Measurements from ENCODE around the gene COL3A1.

COL3A1 gene

DNA sequence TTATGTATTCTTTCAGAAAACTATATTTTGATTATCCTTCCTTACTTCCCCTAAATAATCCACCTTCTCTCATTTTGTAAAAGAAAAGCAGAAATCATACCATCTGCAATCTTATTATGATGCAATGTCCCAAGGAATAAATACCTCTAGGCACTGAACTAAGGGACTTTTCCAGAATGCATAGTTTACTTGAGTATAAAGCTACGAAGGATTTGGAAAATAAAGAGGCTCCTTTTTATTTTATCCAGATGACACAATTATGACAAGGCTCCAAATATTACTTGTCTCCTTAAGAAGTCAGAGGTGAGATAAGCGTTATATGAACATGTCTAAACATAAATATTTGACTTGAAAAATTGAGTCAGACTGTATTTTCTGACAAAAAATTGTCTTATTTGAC lies 72.1 kb downstream of the COL3A1 start:
- Histone ChIP-seq H3K36me3 (ENCODE audit: insufficient read depth, low read length) (no peaks in the 10 kb centered on the region), H3K79me2 (ENCODE audit: insufficient read depth, low read length) (no peaks in the 10 kb centered on the region), H3K4me2 (ENCODE audit: low read depth, low read length, poor library complexity, severe bottlenecking) (no peak overlapping the region), H2AFZ (ENCODE audit: low read length) (no peak overlapping the region), H3K4me3 (ENCODE audit: low read length, poor library complexity, severe bottlenecking) (no peak overlapping the region), H3K27me3 (ENCODE audit: insufficient read depth, low read length, poor library complexity, severe bottlenecking) (no peaks in the 10 kb centered on the region), H4K20me1 (ENCODE audit: insufficient read depth, low read length, poor library complexity, severe bottlenecking) (no peaks in the 10 kb centered on the region), H3K4me1 (ENCODE audit: insufficient read depth, low read length, poor library complexity, severe bottlenecking) (no peaks in the 10 kb centered on the region), H3K9me3 (ENCODE audit: insufficient read depth, low read depth, low read length) (no peaks in the 10 kb centered on the region), H3K9me2 (replicated peaks; ENCODE audit: low read depth, low read length) (no peaks in the 10 kb centered on the region), H3F3A (ENCODE audit: low read depth) (no peaks in the 10 kb centered on the region), H3K9ac (ENCODE audit: low read depth, low read length, poor library complexity, severe bottlenecking) (no peak overlapping the region)
- no peak for TF ChIP-seq EZH2phosphoT487 (IDR thresholded peaks at IDR 0.05; ENCODE audit: borderline replicate concordance)
- TF ChIP-seq, protein P1, sequence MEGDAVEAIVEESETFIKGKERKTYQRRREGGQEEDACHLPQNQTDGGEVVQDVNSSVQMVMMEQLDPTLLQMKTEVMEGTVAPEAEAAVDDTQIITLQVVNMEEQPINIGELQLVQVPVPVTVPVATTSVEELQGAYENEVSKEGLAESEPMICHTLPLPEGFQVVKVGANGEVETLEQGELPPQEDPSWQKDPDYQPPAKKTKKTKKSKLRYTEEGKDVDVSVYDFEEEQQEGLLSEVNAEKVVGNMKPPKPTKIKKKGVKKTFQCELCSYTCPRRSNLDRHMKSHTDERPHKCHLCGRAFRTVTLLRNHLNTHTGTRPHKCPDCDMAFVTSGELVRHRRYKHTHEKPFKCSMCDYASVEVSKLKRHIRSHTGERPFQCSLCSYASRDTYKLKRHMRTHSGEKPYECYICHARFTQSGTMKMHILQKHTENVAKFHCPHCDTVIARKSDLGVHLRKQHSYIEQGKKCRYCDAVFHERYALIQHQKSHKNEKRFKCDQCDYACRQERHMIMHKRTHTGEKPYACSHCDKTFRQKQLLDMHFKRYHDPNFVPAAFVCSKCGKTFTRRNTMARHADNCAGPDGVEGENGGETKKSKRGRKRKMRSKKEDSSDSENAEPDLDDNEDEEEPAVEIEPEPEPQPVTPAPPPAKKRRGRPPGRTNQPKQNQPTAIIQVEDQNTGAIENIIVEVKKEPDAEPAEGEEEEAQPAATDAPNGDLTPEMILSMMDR (conservative IDR thresholded peaks at IDR 0.05; ENCODE audit: low read length), result no peak

DNA sequence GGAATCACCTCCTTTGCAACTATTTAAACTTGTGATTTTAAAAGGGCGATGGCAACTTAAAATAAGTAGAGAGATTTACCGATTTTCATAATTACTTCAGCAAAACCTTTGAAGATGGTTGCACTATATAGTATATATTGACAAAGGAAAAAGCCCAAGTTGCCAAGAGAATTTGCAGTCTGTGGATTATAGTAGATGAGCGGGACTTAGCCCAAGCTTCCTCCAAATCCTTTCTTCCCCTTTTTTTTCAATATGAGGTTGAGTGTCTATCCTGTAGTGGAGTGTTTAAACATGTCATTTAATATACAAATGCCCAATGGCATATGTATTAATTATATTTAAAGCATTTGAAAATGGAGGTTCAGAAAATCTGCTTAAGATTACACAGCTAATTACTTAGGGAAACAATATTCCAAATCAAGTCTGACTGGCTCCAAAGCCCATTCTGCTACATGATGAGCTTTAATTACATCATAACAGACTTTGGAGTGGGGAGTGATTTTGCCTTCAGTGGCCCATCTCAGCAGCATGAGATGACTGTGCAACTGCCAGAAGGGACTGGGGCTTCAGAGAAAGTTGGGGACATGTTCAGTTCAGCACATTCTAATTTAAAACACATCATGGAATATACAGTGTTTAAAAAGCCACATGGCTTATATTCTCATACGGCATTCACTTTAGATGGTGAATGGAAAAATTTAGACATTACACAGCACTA lies 73.2 kb downstream of the COL3A1 start:
- Histone ChIP-seq H3K79me2 (ENCODE audit: insufficient read depth, low read length) (no peaks in the 10 kb centered on the region), H3F3A (ENCODE audit: low read depth) (no peaks in the 10 kb centered on the region), H3K4me1 (ENCODE audit: insufficient read depth, low read length, poor library complexity, severe bottlenecking) (no peaks in the 10 kb centered on the region), H3K9me3 (ENCODE audit: insufficient read depth, low read depth, low read length) (no peaks in the 10 kb centered on the region), H3K9ac (ENCODE audit: low read depth, low read length, poor library complexity, severe bottlenecking) (no peak overlapping the region), H3K27me3 (ENCODE audit: insufficient read depth, low read length, poor library complexity, severe bottlenecking) (no peaks in the 10 kb centered on the region), H3K4me3 (ENCODE audit: low read length, poor library complexity, severe bottlenecking) (no peak overlapping the region), H3K4me2 (ENCODE audit: low read depth, low read length, poor library complexity, severe bottlenecking) (no peak overlapping the region), H3K36me3 (ENCODE audit: insufficient read depth, low read length) (no peaks in the 10 kb centered on the region), H3K9me2 (replicated peaks; ENCODE audit: low read depth, low read length) (no peaks in the 10 kb centered on the region), H2AFZ (ENCODE audit: low read length) (no peak overlapping the region), H4K20me1 (ENCODE audit: insufficient read depth, low read length, poor library complexity, severe bottlenecking) (no peaks in the 10 kb centered on the region)
- no peak for TF ChIP-seq EZH2phosphoT487 (IDR thresholded peaks at IDR 0.05; ENCODE audit: borderline replicate concordance)
- TF ChIP-seq, protein P1 (conservative IDR thresholded peaks at IDR 0.05; ENCODE audit: low read length), result no peak

DNA sequence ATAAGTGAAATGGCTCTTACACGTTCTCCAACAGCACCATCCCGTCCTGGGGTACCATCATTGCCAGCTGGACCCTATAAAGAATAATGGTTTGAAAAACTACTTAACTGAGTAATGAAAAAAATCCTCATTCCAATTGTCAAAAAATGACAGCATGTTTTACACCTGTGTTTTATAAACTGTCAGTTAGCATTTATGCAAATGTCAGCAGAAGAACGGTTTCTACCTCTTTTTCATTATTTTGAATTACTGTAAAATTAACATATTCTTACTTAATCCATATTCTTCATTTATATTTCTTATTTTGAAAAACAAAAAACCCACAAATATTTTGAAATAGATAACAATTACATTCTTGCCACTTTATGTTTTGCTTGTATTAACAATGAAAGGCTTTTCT lies 74.0 kb downstream of the COL3A1 start:
- no peaks in the 10 kb centered on the region for H3F3A ChIP-seq (ENCODE audit: low read depth)
- no peaks in the 10 kb centered on the region for H3K36me3 ChIP-seq (ENCODE audit: insufficient read depth, low read length)

More for the DNA sequence above, 74.0 kb downstream of the COL3A1 start:
- Histone ChIP-seq H3K4me1 (ENCODE audit: insufficient read depth, low read length, poor library complexity, severe bottlenecking) (no peaks in the 10 kb centered on the region), H3K9ac (ENCODE audit: low read depth, low read length, poor library complexity, severe bottlenecking) (no peak overlapping the region), H3K9me2 (replicated peaks; ENCODE audit: low read depth, low read length) (no peaks in the 10 kb centered on the region), H3K27me3 (ENCODE audit: insufficient read depth, low read length, poor library complexity, severe bottlenecking) (no peaks in the 10 kb centered on the region), H4K20me1 (ENCODE audit: insufficient read depth, low read length, poor library complexity, severe bottlenecking) (no peaks in the 10 kb centered on the region), H3K4me3 (ENCODE audit: low read length, poor library complexity, severe bottlenecking) (no peak overlapping the region), H3K9me3 (ENCODE audit: insufficient read depth, low read depth, low read length) (no peaks in the 10 kb centered on the region), H2AFZ (ENCODE audit: low read length) (no peak overlapping the region), H3K4me2 (ENCODE audit: low read depth, low read length, poor library complexity, severe bottlenecking) (no peak overlapping the region), H3K79me2 (ENCODE audit: insufficient read depth, low read length) (no peaks in the 10 kb centered on the region)
- TF ChIP-seq, protein P1 (conservative IDR thresholded peaks at IDR 0.05; ENCODE audit: low read length), result no peak
- TF ChIP-seq EZH2phosphoT487 (IDR thresholded peaks at IDR 0.05; ENCODE audit: borderline replicate concordance), result no peak

Measured in Loucy (cell line).